A549 (cell line): ENCODE results near the gene YBEY.

Experiments used
- CTCF ChIP-seq: fragments of >200 bp; sonication (Bioruptor Twin); formaldehyde crosslinking; IDR thresholded peaks from 3 replicates; pipeline ENCODE4 v1.5.1; 2016
- MAFK ChIP-seq: fragments of 450-650 bp; IDR thresholded peaks from 2 replicates; pipeline ENCODE4 v1.6.1; 2014; ENCODE audit not compliant: partially characterized antibody

- TF ChIP-seq CTCF = no peak
- TF ChIP-seq MAFK = no peak
These were observed 58.2 kb downstream of the YBEY start for GRCh38 chr21:46344219-46344915.
